H1 (cell line): Measurements from ENCODE around the gene MAPRE3. TPM values are rescaled to one million over a fixed set of nuclear protein-coding genes. Genes with fewer than 3 reads are reported as not detected.

Source experiments
- BCL11A ChIP-seq, 2 experiments: IDR thresholded peaks; one replicate each; pipeline ENCODE4 v1.6.1; 2011; ENCODE audit warnings: low read depth in 2 of 2, low read length in 2 of 2, mild to moderate bottlenecking in 2 of 2
- CHD7 ChIP-seq: fragments of 300-600 bp; sonication (generic); IDR thresholded peaks from 2 replicates; pipeline ENCODE4 v1.7.1; 2012; ENCODE audit warnings: low read length, moderate library complexity, mild to moderate bottlenecking, inconsistent platforms; ENCODE audit not compliant: insufficient replicate concordance
- CREB1 ChIP-seq: IDR thresholded peaks from 2 replicates; pipeline ENCODE4 v1.6.1; 2012; ENCODE audit warnings: inconsistent platforms
- CTCF ChIP-seq, 3 experiments: IDR thresholded peaks; 1 replicate in 2 of 3; 2 replicates in 1 of 3; pipeline versions ENCODE4 v1.5.1 to v1.6.1; 2011; ENCODE audit warnings: low read length in 3 of 3, mild to moderate bottlenecking in 3 of 3, inconsistent platforms in 2 of 3, low read depth in 1 of 3, moderate library complexity in 1 of 3; ENCODE audit not compliant: insufficient read depth in 1 of 3; ENCODE audit errors: control extremely low read depth in 1 of 3
- EGR1 ChIP-seq: IDR thresholded peaks from 2 replicates; pipeline ENCODE4 v1.6.1; 2011; ENCODE audit warnings: low read depth, low read length, borderline replicate concordance
- KDM1A ChIP-seq: fragments of 200-600, 300-600 bp; sonication (generic); IDR thresholded peaks from 2 replicates; pipeline ENCODE4 v1.7.1; 2016; ENCODE audit warnings: mild to moderate bottlenecking, low read length, borderline replicate concordance
- SUZ12 ChIP-seq: fragments of 200-600 bp; sonication (generic); IDR thresholded peaks from 2 replicates; pipeline ENCODE4 v1.6.1; 2012; ENCODE audit warnings: mild to moderate bottlenecking, inconsistent platforms, low read length, moderate library complexity, mixed read lengths
- TAF1 ChIP-seq: IDR thresholded peaks from 2 replicates; pipeline ENCODE4 v1.6.1; 2011; ENCODE audit warnings: mild to moderate bottlenecking, low read depth, low read length
- TAF7 ChIP-seq: optimal IDR thresholded peaks from 2 replicates; pipeline ENCODE3; 2011; ENCODE audit warnings: low read depth, mild to moderate bottlenecking, inconsistent platforms, low read length, moderate library complexity, borderline replicate concordance
- polyA plus RNA-seq, 7 experiments: library from polyadenylated mRNA; depleted of rRNA in 3 of 7; stranded (reverse) in 5 of 7; unstranded in 2 of 7; fragments of >200 nt in 5 of 7; fragments of 200-250 nt in 2 of 7; gene quantifications; 1 replicate in 5 of 7; 2 replicates in 1 of 7; 4 replicates in 1 of 7; pipeline versions ENCODE4 v1.2.1 to v1.2.3, GENCODE V29; 2011 to 2013; ENCODE audit warnings: missing spikeins in 2 of 7, mixed read lengths in 2 of 7
- total RNA-seq: library from RNA; stranded (reverse); fragmentation: NEBNext Ultra II Directional; extraction: Animal tissue kit (Norgen Biotek cat#: 25700); gene quantifications from 2 replicates; pipeline ENCODE4 v1.2.1, GENCODE V29; 2021

Gene MAPRE3
- total and polyA plus RNA-seq, 2 of the 8 experiments (the other 6 are each of a cell fraction or from before 2014, with no cell fraction given), result 4.9 to 6.6 TPM

GRCh38 chr2:26989156-26989555 lies 18.7 kb downstream of the MAPRE3 start (continued):
- no peak for TF ChIP-seq CHD7
- no peak for TF ChIP-seq EGR1
- no peak for TF ChIP-seq TAF1
- TF ChIP-seq BCL11A (IDR thresholded peaks at IDR 0.05; ENCODE audit: low read depth in 2 of 2, low read length in 2 of 2), result no peak
- no peak for TF ChIP-seq TAF7
- TF ChIP-seq KDM1A, result no peak
- TF ChIP-seq SUZ12, result no peak
- no peak for TF ChIP-seq CREB1
- TF ChIP-seq CTCF (IDR thresholded peaks at IDR 0.05; ENCODE audit: control extremely low read depth in 1 of 3, insufficient read depth in 1 of 3, low read depth in 1 of 3, low read length in 3 of 3), result no peak
